ENCODE data around the gene ANKRD40.
"Not testable (repeated sequence)": the region's sequence is repeated elsewhere in the genome, so short reads cannot be mapped to it uniquely, and the experiment has no call there.

The ANKRD40 gene

DNA sequence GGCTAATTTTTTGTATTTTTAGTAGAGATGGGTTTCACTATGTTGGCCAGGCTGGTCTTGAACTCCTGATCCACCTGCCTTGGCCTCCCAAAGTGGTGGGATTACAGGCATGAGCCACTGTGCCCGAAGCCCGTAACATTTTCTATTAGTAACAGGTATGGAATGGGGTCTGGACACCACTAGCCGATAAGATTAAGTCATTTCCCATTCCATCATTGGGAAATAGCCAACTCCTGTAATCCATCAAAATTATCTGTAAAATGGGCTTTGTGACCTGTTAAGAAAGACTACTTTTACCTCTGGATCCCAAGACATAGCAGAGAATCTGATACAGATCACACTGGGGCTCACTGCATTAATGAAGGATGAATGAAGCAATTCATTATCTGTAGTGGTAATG lies 7.8 kb upstream of the ANKRD40 start:
- in situ Hi-C loops (cut with MboI; ENCODE audit: low sequenced_read_pairs), result no loop called here

DNA sequence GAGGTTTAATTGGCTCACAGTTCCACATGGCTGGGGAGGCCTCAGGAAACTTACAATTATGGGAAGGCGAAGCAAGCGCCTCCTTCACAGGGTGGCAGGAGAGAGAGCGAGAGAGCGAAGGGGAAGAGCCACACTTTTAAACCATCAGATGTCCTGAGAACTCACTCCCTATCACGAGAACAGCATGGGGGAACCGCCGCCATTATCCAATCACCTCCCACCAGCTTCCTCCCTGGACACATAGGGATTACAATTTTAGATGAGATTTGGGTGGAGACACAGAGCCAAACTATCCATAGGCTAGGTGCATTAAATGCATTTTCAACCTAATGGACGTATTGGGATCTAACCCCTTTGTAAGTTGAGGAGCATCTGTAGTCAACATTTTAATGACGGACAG lies 4.9 kb upstream of the ANKRD40 start:
- in situ Hi-C loops (cut with MboI; ENCODE audit: low sequenced_read_pairs), result no loop called here

DNA sequence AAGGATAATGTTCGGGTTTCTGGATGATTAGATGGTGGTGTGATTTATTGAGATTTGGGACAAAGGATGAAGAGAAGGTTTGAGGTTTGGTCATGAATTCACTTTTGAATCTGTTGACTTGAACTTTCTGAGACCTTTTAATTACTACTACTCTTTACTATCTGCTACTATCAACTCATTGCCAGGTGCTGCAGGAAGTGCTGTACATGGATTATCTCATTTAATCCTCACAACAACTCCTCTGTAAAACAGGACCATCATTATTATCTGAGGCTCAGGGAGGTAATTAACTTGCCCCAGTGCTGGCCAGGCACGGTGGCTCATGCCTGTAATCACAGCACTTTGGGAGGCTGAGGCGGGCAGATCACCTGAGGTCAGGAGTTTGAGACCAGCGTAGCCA lies 2.9 kb upstream of the ANKRD40 start:
- in situ Hi-C loops (cut with MboI; ENCODE audit: low sequenced_read_pairs), result no loop called here

DNA sequence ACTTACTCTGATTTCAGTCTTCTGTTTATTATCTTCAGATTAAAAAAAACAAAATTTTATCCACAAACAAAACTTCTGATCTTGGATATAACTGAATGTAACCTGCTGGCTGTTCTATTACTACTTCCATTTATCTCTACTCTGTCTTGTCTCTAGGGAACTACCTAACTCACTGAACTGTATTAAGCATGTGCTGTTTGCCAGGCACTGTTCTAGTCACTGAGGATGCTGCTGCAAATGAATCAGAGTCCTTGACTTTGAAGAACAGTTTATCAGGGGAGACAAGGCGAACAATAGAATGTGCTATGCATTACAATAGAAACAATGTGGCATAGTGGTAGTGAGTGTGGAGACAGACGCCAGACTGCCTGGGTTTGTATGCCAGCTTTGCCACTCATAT lies 2.3 kb upstream of the ANKRD40 start:
- in situ Hi-C loops (cut with MboI; ENCODE audit: low sequenced_read_pairs), result no loop called here

DNA sequence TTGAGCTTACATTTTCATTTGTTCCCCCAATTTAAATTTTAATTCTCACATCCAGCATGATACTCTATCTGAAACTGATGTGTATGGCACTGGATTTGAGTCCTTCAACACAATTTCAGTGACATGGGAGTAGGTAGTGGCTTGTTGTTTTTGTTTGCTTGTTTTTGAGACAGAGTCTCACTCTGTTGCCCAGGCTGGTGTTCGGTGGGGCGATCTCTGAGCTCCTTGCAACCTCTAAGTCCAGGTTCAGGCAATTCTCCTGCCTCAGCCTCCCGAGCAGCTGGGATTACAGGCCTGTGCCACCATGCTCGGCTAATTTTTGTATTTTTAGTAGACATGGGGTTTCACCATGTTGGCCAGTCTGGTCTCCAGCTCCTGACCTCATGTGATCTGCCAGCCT lies 1.3 kb upstream of the ANKRD40 start:
- in situ Hi-C loops (cut with MboI; ENCODE audit: low sequenced_read_pairs), result not testable (repeated sequence)

DNA sequence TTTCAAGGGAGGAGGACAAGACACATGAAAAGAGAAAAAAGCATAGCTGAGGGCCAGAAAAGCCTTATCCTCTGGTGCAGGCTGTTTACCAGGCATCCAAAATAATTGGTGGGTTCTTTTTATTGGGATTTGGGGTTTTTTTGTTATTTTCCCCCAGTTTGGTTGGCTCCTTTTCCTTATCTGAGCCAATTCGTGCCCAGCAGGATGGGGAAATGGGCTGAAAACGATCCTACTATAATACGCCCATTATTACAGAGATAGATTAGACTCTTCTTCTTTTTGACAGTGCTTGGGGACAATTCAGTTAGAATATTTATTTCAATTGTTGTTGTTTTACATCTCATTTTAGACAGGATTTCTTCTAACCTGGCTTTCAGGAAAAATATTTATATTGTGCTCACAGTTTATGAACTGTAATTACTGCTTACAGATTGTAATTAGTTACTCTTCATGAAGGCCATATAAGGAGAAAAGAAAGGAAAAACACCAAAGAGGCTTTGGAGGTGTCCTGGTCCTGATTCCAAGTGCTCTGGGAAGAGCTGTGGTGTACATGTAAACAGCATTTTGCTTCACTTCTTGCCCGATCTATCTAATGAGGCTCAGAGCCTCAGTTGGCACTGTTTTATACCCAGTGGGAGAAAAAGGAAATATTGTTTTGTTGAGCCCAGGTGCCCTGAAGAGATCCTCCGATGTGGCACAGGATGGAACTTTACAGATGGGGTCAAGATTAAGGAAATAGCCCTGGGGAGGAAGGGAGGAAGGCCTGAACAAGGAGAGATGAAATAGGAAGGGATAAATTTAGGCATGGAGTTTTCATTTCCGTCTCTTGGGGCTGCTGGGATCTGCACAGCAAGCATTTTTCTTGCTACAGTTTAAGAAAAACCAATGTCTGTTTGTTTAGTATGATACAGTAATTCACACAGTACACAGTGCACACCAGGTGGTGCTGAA lies 611 bp upstream of the ANKRD40 start:
- in situ Hi-C loops (cut with MboI; ENCODE audit: low sequenced_read_pairs), result no loop called here

DNA sequence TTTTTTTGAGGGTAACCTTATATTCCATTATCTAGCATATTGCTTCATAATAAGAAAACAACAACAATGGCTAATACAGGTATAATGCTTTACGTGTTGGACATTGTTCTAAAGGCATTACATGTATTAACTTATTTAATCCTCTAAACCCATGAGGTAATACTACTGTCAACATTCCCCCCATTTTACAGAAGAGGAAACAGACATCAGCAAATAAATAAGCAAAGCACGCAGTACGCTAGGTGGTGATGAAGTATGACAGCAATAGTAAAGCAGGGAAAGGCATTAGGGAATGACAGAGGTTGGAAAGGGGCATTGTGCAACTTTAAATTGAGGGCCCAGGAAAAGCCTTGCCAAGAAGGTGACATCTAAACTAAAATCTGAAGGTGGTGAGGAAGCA lies 4.6 kb downstream of the ANKRD40 start:
- in situ Hi-C loops (cut with MboI; ENCODE audit: low sequenced_read_pairs), result no loop called here

DNA sequence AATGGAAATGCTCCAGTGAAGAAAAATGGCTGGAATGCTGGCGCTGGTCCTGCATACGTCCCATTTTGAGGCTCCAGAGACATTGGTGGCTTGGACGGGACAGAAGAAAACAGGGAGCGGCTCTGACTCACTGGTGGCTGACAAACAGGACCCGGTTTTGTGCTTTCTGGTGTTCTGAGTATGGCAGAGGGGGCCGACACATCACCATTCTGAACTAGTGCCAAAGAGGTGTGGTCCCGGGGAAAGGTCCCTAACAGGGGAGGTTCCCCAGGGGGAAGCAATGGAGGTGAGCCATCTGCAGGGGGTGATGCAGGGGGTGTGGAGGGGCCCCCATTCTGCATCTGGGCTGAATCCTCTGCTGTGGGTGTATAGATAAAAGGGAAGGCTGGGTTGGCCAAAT lies 8.3 kb downstream of the ANKRD40 start:
- in situ Hi-C loops (cut with MboI; ENCODE audit: low sequenced_read_pairs), result no loop called here

DNA sequence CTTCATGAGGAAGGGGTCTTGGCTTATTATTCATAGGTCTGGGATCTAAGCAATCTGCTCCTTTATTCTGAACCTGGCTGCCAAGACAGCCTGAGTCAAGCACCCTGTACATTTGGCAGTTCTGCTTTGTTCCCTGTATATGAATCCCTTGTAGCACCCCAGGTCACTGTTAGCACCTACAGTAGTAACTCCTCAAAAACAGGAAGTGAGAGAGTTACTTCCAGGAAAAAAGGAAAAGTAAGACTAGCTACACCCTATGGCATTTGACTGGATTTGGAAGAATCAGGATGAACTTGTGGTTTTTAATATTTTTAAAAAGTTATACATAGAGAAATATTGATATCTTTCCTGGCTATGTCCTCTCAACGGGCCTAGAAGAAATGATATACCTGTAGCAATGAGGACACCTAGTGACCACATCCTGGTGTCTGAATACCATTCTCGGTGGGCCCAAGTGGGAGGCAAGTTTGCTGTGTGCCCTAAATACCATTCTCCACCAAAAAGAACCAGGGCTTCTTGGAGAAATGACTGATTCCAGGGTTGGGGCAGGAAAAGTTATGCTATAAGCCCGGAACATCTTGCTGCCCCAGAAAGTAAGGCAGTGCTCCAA lies 9.9 kb downstream of the ANKRD40 start:
- in situ Hi-C loops (cut with MboI; ENCODE audit: low sequenced_read_pairs), result no loop called here

DNA sequence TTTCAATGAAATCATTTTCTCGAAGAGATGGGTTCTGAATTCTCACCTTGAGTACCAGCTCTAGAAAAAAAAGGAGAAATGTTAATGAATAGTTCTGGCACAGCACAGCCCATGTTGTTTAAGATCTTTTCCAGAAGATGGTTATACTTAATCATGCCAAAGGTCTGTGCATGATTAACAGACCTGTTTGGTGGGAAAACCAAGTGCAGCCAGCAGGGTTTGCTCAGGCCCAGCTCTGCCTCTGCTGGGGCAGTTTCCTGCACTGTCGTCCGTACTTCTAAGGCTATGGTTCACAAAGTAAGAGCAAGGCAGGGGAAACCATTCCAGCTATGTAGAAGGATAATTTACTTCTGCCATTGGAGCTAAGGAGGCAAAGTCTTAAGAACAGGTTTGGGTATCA lies 10.7 kb downstream of the ANKRD40 start:
- in situ Hi-C loops (cut with MboI; ENCODE audit: low sequenced_read_pairs), result no loop called here

DNA sequence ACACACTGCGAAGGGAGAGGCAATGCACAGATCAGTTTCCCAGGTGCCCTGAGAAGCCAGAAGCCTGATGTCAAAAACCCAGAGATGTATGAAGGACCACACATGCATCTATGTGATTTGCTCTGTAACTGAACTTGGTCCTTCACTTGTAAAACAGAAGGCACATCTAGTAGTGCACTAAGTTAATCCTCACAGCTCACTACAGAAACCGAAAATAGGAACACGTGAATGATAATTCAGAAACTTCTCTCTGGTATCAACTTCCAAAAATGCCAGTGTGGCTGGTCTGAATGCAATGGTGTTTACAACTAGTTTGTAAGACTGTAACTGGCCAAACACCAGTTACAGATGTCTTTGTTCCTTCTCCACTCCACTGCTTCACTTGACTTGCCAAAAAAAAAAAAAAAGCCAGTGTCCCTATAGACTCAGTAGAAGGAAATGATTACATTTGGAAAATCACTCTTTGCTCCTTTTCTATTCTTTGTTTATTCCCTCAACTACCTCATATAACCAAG lies 11.3 kb downstream of the ANKRD40 start:
- in situ Hi-C loops (cut with MboI; ENCODE audit: low sequenced_read_pairs), result no loop called here

DNA sequence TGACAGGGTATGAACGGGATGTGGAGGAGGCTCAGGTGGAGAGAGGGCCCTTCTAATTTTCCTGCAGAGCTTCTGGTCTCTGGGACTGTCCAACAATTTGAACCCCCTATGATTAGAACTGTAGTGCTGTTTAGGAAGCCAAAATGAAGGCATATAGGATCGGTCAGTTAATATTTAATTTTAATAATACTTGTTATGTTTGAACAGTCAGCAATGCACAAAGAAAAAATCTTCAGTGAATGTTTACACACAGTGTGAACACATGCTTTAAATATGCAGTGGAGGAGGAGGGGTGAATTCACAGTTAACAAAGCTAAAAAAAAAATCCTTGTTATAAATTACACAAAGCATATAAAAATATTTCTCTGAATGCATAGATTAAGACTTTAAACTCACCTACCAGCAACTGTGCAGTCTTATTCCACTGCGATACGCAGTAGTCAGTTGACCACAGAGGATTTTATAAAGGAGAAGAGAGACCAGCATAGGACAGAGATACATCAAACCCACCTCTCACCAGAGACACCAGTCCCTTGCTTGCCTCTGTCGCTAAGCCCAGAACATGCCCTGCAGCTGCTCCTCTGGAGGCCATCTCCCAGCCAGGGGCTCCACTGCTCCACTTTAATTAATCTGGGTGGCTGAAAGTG lies 14.6 kb downstream of the ANKRD40 start:
- in situ Hi-C loops (cut with MboI; ENCODE audit: low sequenced_read_pairs), result no loop called here

DNA sequence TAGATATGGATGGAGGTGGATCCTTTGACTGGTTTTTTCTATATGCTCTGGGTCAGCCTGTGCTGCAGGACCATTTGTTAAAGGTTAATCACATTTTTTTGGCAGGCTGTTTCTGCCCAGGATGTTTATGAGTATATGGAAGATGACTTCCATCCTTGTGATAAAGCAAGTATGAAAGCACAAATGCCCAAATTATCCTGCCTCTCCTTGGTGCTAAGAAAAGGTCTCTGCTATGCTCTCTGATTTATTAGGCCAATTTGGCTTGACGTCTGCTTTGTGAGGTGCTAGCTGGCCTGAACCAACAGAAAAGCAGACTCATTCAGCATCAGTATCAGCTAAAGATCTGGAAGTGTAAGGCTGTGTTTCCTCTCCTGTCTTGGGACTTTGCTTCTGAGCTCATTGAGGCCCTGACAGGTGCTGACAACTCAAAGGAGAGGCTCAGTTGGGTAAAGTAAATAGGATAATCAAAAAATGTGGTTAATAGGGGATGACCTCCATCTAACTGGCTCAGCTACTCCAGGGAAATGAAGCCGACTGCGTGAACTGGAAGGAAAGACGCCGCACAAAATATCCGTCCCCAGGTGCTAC lies 15.2 kb downstream of the ANKRD40 start:
- in situ Hi-C loops (cut with MboI; ENCODE audit: low sequenced_read_pairs), result no loop called here

DNA sequence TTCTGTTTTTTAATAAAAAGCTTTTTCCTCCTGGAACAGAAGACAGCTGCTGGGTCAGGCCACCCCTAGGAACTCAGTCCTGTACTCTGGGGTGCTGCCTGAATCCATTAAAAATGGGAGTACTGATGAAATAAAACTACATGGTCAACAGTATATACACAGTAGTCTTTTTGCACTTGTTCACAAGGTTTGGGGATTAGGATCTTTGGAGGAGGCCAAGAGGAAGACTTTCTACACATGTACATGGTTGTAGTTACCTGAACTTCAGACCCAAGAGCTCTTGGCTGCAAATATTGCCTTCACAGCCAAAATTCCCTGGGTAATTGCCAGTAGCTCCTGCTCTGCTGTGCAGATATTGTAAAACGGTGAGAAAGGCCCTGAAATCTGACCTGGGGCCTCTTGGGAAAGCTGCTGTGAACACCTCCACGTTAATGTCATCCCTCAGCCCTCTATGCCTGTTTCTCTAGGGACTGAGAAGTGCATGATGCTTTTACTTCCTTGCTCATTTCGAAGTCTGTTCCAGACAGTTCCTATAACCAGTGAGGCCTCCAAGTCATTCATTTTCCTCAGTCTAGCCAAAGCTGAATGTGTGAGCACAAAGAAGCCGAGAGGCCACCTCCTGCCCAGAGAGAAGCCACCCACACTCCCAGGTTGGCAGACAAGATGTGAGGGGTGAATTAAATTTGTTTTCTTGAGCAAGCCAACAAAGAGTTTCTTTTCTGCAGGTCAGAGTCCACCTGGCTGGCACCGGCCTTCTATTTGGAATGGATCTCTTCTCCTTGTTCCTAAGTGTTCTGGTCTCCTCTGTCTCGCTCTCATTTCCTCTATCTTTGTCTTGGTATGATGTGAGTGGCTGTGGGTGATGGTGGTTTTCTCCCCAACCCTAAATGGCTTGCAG lies 15.9 kb downstream of the ANKRD40 start:
- in situ Hi-C loops (cut with MboI; ENCODE audit: low sequenced_read_pairs), result no loop called here

DNA sequence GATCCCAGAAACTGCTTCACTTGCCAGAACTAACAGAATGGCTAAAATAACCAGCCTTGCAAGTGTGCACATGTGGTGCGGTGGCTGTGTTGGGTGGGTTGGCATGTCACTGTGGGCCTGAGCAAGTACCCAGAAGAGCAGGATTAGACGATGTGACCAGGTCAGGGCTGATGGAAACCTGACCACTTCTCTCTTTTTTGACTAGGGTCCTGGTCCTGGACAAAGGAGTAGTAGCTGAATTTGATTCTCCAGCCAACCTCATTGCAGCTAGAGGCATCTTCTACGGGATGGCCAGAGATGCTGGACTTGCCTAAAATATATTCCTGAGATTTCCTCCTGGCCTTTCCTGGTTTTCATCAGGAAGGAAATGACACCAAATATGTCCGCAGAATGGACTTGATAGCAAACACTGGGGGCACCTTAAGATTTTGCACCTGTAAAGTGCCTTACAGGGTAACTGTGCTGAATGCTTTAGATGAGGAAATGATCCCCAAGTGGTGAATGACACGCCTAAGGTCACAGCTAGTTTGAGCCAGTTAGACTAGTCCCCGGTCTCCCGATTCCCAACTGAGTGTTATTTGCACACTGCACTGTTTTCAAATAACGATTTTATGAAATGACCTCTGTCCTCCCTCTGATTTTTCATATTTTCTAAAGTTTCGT lies 16.7 kb downstream of the ANKRD40 start:
- in situ Hi-C loops (cut with MboI; ENCODE audit: low sequenced_read_pairs), result no loop called here

DNA sequence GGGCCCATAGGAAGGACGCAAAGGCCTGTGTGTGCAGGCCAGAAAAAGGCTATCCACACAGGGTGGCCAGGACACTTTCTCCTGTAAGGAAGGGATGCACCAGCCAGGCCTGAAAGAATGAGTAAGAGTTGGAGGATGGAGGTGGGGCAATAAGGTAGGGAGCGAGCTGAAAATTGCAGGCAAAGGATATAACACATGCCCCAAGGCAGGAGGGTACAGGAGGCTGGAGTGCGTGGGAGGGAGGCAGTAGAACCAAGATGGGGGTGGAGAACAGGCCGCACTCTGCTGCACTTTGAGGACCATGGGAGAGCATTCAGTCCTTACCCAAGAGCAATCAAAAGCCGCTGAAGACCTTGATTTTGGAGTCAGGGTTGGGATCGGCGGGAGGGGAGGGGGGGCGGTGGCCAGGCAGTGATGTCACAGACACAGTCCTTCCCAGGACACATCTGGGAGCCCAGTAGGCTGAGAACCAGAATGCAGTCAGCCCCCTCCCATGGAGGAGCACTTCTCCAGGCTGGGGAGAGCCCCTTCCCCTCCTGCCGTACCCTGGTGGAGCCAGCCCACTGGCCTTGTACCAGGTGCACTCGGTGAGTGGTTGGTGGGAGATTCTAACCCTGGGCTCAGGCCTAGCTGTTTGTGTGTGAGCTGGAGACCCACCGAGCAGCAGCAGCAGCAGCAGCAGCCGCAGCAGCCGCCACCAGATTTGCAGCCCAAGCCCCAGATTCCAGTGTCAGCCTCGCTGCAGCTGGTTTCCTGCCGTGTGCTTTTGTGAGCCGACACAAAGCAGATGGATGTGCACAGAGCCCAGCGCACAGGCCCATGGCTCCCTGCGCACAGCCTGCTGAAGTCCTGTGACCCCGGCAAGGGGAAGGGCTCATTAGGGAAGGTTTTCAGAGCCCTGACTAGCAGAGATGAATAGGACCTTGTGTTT lies 17.5 kb downstream of the ANKRD40 start:
- in situ Hi-C loops (cut with MboI; ENCODE audit: low sequenced_read_pairs), result no loop called here

DNA sequence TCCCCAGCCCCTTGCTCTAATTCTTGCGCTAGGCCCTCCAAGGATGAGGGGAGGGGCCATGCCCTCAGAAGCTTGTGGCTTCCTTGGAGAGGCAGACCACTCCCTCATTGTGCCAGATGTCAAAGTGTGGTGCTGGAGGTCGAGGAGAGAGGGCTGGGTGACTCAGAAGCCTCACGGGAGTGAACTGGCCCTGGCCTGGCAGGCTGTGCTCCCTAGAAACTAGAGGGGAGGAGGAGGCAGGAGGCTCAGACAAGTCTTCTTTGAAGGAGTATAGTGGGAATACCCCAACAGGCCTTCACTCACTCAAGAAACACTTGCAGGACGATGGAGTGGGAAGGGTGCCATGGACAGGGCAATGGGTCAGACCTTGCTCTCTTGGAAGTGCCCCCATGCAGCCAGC lies 18.5 kb downstream of the ANKRD40 start:
- in situ Hi-C loops (cut with MboI; ENCODE audit: low sequenced_read_pairs), result no loop called here

DNA sequence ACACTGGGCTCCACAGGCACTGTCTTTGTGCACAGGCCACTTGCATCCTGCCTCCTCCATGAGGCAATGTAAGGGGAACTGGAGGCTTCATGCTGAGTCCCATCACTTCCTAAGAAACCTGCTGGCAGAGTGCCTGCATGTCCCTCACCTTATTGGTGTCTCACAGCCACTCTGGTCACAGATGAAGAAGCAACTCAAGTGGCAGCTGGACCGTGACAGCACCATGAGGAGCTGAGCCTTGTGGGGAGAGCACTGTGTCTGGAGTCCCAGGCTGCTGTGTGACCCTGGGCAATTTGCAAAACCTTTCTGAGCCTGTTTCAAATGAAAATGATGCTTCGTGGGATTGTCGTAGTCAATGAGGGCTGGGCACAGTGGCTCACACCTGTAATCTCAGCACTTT lies 19.5 kb downstream of the ANKRD40 start:
- in situ Hi-C loops (cut with MboI; ENCODE audit: low sequenced_read_pairs), result no loop called here
